Hematopoietic multipotent progenitor cell treated with erythropoietin and hydrocortisone succinate and interleukin-3 and kit ligand, for 4 days (in vitro differentiated cells): ENCODE measurements around the gene DBR1.

Experiments
- DNase-seq: peaks from one replicate; pipeline ENCODE4 v3.0.0-alpha.2; 2015

The DBR1 gene, protein sequence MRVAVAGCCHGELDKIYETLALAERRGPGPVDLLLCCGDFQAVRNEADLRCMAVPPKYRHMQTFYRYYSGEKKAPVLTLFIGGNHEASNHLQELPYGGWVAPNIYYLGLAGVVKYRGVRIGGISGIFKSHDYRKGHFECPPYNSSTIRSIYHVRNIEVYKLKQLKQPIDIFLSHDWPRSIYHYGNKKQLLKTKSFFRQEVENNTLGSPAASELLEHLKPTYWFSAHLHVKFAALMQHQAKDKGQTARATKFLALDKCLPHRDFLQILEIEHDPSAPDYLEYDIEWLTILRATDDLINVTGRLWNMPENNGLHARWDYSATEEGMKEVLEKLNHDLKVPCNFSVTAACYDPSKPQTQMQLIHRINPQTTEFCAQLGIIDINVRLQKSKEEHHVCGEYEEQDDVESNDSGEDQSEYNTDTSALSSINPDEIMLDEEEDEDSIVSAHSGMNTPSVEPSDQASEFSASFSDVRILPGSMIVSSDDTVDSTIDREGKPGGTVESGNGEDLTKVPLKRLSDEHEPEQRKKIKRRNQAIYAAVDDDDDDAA

DNA sequence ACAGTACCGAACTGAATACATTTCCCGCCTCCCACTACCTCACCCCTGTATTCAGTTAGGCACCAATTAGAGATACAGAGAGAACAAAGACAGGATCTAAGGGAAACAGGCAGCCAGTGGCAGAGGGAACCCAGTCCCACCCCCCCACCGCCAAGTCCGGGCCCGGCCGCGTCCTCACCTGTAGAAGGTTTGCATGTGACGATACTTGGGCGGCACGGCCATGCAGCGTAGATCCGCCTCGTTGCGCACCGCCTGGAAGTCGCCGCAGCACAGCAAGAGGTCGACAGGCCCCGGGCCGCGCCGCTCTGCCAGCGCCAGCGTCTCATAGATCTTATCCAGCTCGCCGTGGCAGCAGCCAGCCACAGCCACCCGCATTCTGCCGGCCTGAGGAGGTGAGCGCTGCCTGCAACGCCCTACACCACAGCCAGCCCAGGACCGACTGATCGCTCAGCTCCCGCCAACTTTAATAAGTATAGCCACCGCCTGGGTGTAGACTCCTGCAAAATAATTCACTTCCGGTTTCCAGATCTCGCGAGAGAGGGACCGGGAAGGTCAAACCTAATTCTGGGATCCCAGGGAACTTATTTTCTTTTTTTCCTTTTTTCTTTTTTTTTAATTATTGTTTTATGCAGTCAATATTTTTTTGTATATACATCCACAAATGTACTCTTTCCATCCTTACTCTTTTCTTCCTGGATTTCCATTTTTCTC is at the start of gene DBR1:
DBR1 (minus strand) TSS at position 501 of the 711 bp plus-strand sequence; CDS start at position 375, 126 bp downstream.
- peak; percentile 96 for DNase-seq

DNA sequence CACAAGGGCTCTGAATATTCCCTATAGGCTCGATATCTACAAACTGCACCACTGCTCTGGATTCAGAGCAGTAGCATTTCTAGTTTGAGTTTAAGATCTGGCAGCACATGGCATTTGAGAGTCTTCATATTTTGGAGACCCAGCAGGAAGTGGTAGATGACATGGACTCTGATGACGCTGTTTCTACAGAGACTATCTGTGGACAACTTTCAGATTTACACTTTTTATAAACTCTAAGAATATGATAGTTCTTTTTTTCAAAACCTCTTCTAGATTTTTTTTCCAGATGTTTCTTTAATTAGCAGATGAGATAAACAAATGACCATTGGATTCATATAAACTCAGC is 48.2 kb upstream of the DBR1 start:
- DNase-seq = peak; percentile 31

DNA sequence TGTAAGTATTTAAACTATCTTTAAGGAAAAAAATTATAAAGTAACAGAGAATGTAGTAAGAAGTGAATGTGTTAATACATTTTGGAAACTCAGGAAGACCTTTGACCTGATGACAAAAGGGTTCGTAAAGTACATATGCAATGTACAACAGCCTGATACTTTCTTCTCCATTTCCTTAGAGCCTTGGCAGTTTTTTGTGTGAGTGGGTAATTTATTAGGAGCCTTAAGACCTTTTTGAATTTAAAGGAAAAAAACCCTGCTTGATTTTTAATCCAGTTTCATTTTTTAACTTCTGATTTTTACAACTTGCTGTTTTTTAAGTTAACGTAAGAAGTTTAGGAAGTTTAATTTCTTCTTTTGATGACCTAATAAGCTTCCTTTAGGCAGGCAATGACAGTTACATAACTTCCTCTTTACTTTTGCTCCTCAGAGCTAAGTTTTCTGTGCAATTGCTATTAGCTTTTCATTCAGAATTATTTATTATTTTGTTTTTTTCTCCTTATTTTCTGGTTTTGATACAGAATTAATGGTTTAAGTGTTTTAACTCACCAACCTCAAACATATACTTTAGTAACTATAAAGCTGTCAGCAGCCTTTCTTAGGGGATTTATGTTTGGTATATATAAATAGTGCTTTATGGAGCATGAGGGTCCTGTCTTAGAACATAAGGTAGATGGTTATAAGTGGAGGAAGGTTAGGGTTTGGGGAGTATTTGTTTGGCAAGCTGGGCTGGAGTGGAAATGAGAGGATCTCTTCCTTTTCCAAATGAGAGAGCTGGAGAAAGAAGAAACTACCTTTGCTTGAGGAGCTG is 47.6 kb upstream of the DBR1 start:
- peak; percentile 63 for DNase-seq

DNA sequence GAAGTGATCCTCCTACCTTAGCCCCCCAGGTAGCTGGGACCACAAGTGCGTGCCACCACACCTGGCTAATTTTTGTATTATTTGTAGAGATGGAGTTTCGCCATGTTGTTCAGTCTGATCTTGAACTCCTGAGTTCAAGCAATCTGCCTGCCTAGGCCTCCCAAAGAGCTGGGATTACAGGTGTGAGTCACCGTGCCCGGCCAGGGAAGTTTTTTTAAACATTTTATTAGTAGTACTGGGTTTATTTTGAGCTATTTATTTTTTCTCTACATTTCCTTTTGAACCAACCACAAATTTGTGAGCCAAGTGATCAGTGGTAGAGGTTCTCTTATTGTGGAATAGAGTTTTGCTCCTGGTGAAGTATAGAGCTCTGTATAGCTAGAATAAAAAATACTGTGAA is 46.1 kb upstream of the DBR1 start:
- DNase-seq = no peak

DNA sequence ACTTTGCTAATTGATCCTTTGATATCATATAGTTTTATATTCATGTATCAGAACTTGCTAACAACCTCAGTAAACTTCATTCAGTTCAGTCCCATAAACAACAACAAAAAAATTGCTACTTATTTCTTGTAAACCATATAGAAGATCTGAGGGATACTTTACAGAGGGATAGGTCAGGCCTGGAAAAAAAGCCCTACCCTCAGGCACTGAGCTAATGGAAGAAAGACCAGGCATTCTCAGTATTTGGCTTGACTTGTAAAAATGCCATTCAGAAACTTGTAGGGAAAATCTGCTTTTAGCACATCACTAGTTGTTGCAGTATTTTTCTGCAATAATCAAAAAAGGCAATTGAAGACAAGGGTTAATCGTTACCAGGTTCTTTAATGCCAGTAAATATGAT is 45.5 kb upstream of the DBR1 start:
- no peak for DNase-seq

DNA sequence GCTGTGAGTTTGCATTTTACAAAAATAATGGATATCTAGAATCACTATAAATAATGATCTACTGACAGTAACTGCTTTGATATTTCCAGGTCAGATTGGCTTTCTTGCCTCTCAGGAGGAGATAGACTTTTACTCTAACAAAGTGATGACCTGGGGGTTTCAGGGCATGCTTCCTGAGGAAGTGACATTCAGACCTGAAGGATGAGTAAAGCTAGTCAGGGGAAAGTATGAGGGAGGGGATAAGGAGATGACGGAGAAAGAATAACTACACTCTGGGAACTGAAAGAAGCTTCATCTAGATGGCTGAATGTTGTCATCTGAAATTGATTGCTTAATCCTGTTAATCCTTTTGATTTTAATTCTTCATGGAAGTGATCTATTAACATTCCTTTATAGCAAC is 44.5 kb upstream of the DBR1 start:
- no peak for DNase-seq

DNA sequence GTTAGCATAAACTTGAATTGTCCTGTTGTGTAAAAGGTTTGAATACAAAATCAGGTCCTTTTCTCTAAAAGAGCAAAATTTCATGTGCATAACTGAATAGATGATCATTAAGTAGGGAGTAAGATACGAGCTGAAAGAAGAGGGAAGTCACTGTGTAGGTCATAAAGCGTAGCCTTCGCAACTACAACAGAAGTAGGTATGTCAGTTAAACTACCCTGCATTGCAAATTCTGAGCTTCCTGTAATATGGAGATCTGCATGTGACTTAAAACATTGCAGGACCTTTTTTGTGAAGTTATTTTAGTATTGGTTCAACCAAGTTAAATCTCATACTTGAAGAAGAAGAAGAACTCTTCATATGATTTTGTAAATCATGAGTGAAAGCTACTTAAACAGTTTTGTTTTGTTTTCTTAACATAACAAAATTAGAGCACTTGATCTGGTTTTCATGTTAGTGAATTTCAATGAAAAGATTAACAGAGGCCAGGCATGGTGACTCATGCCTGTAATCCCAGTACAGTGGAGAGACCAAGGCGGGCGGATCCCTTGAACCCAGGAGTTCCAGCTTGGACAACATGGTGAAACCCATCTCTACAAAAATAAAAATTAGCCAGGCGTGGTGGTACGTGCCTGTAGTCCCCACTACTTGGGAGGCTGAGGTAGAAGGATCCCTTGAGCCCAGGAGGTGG is 38.8 kb upstream of the DBR1 start:
- peak; percentile 46 for DNase-seq

DNA sequence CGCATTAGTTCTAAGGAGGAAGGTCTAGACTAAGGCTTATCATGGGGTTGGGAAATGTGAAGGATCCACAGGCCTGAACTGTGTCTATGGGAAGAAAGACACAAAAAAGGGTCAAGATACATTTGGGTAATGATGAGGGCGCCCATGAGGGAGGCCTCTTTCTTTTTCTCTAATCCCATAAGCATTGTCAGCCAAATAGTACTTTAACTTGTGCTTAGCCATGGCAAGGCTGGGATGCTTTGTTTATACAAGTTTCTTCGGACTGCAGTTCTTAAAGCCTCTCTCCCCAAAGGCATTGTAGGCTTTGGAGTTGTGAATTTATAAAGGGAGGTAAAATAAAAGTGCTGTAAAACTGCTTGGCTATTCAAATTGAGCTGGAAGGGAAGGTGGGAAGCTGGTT is 35.8 kb upstream of the DBR1 start:
- DNase-seq = no peak

DNA sequence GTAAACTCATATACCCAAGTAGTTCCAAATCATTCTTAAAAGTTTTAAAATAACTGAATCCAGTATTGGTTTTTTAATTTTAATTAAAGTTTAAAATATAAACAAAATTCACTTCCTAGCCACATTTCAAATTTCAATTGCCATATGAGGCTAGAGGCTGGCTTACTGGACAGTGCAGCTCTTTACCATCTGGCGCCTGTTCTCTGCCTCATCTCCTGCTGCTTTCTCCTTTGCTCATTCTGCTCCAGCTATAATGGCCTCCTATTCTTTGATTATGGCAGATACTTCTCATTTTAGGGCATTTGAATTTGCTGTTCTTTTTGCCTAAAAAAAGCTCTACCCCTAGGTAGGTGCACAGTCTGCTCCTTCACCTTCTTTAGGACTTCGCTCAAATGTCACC is 31.5 kb upstream of the DBR1 start:
- no peak for DNase-seq

DNA sequence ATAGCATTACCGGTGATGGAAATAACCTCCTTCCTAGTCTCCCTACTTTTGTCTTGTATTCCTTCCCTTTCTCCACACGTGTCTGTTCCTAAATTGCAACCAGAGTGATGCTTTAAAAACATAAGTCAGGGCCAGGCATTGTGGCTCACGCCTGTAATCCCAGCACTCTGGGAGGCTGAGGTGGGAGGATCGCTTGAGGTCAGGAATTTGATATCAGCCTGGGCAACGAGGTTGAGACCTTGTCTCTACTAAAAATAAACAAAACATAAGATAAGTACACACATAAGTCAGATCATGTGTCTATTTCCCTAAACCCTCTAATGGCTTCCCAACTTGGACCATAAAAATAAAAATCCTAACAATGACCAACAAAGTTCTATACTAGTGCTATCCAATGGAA is 30.8 kb upstream of the DBR1 start:
- no peak for DNase-seq

DNA sequence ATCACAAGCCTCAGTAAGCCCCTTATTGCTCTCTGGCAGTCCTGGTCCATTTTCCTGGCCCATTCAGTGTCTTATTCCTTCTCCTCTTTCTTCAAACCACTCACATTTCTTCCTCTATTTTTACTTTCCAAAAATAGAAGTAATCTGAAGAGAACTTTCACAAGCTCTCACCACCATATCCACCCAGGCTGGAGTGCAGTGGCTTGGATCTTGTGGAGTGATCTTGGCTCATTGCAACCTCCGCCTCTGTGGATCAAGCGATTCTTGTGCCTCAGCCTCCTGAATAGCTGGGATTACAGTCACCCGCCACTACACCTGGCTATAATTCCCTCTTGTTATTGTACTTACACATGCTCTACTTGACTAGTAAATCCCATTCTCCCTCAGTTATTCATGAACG is 29.2 kb upstream of the DBR1 start:
- DNase-seq = no peak

DNA sequence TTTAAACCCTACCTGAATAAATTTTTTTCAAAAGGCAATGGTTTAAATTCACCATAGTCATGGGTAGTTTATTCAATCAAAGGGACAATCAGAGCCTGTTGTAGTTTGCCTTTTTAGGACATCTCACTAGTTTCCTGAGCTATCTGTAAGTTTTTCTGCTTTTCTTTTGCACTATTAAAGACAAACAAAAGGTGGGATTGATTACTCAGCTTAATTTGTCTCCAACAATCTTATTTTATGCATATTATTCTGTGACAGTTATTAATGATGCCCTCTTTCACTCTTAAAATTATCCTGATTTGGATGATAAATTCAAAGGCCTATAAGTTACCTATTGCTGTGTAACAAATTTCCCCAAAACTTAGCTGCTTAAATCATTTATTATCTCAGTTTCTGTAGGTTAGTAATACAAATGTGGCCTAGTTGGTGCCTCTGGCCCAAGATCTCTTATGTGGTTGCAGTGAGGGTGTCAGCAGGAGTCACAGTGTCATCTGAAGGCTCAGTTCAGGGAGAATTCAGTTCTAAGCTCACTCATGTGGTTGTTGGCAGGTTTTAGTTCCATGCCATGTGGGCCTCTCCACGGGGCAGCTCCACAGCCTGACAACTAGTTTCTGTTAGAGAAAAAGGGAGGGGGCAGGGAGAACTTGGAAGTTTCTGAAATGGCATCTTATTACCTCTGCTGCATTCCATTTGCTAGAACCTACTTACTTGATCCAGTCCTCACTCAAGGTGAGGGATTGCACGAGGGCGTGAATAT is 28.4 kb upstream of the DBR1 start:
- DNase-seq = peak; percentile 29

DNA sequence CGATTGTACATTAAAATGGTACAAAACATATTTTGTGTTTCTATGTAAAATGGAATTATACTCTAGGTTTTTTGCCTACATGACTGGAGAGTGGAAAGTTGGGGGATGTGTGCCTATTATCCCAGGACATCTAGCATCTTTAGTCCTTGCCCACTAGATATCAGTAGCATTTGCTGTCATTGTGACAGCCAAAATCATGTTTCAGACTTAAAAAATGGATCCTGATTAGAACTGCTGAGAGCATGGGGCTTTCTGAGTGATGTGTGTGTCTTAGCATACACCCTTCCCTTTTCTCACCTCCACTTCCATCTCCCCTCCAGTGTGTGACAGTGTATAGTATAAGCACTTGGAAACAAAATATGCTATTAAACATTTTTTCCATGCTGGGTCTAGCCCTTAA is 25.7 kb upstream of the DBR1 start:
- peak; percentile 65 for DNase-seq

DNA sequence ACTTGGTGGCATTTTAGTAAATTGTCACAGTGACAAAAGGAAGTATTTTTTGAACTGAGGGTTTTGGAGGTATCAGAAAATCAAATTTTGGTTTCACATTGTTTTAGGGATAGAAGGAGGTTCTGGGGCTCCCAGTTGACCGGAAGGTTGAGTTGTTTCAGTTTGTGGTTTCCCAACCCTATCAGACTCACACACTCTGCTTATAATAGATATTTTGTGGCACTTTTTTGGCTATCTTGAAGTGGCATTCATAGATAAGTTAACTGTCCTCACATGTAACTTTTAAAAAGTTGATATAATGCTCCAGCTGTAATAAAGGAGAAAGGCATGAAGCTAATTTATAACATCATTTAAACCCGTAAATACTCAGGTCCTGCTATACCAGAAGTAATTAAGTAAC is 25.1 kb upstream of the DBR1 start:
- DNase-seq = peak; percentile 98

DNA sequence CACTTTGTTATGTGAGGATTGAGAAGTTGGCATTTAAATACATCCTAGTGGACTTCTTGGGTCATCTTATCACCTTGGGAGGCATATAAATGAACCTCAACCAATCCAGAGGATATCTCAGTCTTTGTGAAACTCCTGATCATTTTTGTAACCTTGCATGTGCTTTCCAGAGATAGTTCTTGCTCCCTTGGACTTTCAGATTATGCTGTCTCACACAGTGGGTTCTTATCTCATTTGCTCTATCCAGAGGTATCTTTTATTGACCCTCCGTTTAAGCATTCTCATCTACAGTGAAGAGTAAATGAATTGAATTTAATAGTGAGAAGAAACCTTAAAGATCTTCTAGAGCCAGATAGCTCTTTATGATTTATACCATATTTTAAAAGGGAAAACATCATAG is 22.8 kb upstream of the DBR1 start:
- DNase-seq = peak; percentile 46

DNA sequence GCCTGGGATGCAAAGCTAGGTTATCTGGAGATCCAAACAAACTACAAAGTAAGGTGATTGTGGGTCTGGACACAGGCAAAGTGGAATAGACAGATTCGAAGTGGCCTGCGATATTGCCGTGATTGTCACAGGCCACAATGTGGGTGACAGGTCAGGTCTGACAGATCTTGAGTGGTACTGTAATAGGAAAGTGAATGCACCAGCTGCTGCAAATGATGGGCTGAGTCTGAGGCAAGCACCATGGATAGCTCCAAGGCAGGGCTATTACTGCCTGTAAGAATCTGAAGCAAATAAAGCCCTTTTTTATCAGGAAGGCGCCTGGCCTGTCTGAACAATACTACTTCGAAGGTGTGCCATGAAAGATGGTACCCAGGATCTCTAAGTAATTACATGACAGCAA is 22.3 kb upstream of the DBR1 start:
- DNase-seq = peak; percentile 84

DNA sequence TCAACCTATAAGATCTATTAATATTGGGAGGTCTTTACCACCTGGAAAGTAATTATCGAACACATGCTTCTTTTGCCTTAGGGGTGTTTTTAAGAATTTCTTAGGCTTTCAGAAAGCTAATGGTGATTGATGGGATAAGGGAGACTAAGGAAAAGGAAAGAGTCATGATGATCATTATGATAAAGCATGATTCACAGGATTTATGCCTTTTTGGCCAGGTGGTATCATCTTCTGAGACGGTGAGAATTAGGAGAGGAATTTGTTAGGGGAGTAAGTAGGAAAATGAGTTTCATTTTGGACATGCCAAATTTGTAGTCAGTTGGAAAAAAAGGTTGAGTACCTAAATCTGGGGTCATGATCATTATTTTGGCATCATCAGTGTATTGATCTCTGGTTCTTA is 21.3 kb upstream of the DBR1 start:
- no peak for DNase-seq

DNA sequence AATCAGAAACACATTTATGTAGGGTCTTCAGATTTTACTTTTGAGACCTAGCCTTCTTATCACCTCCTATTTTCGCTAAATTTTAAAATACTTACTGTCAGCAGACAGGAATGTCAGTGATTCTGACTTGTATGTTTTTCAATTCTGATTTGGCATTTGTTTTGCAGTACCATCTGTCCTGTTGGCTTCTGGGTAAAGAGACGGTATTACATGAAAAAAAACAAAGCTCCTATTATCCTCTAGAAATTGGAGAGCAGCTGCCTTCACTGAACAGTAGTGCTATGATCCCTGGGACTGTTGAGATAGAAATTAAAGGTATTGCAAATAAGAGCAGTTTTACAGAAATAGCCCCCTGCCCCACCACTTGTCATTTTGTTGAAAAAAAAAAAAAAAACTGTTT is 20.8 kb upstream of the DBR1 start:
- DNase-seq = no peak

DNA sequence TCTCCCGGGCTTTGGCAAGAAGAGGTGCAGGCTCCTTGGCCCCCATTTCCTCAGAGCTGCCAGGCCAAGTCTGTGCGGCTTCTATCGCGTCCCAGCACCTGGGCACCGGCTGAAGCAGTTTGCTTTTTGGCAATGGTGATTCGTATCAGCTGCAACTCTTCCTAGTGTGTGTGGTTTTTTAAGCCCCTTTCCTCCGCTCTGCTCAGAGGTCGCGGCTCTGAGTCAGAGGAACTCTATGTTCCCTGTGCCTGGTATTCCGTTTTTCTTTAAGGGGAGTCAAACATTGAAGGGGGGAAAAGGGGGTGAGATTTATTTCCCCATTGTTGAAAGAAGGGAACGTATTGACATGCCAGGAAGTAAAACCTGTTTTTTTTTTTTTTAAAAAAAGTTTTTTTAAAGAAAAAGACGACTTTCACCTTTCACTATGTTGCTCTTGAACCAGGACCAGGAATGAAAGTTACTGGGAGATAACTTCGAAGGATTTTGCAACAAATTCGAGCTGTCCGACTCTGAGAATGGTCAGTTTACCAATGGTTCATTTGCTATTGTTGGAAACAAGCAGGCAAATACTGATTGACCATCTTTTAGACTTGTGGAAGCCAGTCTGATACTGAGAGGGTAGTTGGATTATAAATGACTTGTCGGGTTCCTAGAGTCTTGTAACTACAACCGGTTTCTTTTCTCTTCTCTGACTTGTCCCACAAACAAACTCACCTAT is 13.5 kb upstream of the DBR1 start:
- DNase-seq = peak; percentile 86

DNA sequence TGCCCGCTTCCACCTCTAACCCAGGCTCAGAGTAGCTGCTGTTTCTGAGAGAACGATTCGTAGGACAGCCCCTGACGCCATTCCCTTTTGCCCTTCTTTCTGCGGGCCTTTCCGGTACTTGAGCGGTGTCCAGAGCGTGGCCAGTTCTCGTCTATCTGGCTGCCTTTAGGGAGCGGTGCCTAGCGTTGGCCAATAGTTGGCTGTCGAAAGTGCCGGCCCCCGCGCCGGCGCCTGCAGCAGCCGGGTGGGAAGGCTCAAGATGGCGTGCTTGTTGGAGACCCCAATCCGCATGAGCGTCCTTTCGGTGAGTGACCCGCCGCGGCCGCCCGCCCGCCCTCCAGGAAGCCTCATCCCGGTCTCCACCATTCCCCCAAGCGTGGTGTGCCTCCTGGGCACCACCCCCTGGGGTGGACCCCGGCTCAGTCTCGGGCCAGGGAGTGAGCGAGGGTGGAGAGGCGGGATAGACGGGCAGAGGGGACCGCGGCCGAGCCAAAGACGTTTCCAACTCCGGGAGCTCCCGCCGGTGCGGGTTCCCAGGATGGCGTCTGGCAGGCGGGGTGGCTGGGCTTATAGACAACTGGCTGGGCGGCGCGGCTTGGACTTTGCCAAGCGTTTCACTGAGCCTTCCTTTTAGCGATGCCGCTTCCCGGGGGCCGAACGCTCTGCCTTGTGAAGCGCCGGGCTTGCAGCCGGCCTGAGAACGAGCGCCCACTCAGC is 12.7 kb upstream of the DBR1 start, which contains the start of gene ARMC8:
ARMC8 (plus strand) TSS at position 6 of the 717 bp plus-strand sequence; CDS start at position 260, 254 bp downstream.
- no peak for DNase-seq
